Measurements from ENCODE around the gene FBXW9.
"Not testable (repeated sequence)": the region's sequence is repeated elsewhere in the genome, so short reads cannot be mapped to it uniquely, and the experiment has no call there.

The FBXW9 gene

DNA sequence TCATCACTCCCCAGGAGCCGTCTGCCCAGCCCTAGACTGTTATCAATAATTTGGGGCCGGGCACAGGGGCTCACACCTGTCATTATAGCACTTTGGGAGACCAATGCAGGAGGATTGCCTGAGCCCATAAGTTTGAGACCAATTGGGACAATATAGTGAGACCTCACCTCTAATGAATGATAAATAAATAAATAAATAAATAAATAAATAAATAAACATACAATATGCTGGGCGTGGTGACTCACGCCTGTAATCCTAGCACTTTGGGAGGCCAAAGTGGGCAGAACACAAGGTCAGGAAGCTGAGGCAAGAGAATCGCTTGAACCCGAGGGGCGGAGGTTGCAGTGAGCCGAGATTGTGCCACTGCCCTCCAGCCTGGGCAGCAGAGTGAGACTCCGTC is 16.9 kb upstream of the FBXW9 start:
- not testable (repeated sequence) for DNase-seq

DNA sequence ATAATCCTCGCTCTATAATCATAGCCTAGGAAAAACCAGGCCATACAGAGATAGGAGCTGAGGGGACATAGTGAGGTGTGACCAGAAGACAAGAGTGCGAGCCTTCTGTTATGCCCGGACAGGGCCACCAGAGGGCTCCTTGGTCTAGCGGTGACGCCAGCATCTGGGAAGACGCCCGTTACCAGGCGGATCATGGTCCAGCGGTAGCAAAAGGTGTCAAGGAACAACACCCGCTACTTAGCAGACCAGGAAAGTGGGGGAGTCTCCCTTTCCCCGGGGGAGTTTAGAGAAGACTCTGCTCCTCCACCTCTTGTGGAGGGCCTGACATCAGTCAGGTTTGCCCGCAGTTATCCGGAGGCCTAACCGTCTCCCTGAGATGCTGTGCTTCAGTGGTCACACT is 15.6 kb upstream of the FBXW9 start:
- not testable (repeated sequence) for DNase-seq

DNA sequence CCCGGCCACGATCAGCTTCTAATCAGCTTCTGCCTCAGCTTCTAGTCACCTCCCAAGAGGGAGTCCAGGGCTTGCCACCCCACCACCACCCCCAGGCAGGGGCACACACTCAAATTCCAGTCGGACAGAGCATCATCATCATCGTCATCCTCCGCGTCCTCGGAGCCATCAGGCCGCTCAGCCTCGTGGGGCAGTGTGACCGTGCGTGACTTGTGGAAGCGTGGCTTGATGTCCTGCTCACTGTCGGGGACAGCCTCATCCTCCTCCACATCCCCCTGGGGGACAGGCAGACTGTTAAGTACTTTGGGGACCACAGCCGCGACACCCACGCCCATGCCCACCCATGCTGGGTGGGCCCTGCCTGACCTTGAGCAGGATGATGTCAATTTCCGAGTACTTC is 14.8 kb upstream of the FBXW9 start:
- no peak for DNase-seq

- no peak for DNase-seq
Measured at GRCh38 chr19:12708641-12709040, 12.2 kb upstream of the FBXW9 start.

DNA sequence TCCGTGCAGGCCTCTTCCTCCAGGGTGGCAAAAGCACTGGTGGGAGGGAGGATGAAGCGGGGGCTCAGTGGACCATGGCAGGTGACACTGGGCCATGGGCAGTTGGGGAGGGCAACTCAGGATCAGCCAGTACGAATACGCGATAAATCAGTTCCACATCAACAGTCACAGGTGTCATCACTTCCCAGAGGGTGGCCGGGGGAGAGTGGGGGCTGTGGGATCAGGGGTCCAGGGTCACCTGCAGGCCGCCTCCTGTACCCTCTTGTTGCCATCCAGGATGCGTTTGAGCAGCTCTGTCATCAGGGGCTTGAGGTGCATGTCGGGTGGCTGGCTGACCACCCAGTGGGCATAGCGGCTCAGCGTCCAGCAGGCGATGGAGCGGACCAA is 9.9 kb upstream of the FBXW9 start:
- DNase-seq, result no peak

DNA sequence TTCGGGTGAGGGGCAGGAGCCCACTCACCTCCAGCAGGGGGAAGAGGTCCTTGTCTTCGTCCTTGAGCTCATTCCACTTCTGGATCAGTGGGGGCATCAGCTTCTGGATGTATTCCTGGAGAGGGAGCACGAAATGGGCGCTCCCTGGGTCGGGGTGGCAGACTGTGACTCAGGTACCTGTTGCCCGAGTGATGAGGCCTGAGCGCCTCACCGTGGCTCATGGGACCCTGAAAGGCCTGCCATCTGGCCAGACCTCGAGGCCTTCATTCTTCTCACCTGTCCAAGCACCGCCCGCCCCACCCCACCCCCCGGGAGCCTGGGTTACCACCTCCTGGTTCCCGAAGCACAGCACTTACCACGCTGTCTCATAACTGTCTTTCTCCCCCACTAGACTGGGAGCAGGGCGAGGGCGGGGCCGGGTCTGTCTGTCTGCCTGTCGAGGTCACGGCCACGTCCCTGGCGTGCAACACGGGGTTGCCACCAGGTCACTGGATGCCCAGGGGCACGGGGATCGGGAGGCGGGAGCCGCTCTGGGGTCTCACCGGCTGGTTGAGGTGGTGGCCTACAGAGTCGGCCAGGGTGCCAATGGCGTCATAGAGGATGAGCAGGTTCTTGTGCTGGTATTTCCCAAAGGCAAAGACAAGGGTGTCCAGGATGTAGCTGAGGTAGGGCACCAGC is 9.4 kb upstream of the FBXW9 start:
- DNase-seq, result no peak

DNA sequence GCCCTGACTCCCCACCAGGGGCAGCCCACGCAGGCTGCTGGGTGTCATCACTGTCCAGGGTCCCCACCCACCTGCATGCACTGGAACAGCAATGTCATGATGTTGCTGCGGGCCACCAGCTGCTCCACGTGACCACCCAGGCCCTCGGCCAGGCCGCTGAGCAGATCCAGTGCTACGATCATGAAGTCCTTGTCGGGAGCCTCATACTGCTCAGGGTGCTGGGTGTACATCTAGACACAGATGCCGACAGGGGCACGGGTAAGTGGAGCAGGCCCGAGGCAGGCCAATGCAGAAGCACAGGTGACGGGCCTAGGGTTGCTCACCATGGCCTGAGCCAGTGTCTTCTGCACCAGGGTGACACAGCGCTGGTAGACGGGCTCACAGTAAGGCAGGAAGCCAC is 8.7 kb upstream of the FBXW9 start:
- no peak for DNase-seq

- DNase-seq, result no peak
Measured at GRCh38 chr19:12703046-12703445, 6.6 kb upstream of the FBXW9 start.

- no peak for DNase-seq
Measured at GRCh38 chr19:12701596-12702282, 5.3 kb upstream of the FBXW9 start.

- no peak for DNase-seq
Measured at GRCh38 chr19:12698138-12698537, 1.7 kb upstream of the FBXW9 start.

- not testable (repeated sequence) for DNase-seq
Measured at GRCh38 chr19:12697425-12697824, 994 bp upstream of the FBXW9 start.

GRCh38 chr19:12695997-12696365 is 450 bp downstream of the FBXW9 start:
- DNase-seq, result no peak

GRCh38 chr19:12695514-12695913 is 917 bp downstream of the FBXW9 start:
- no peak for DNase-seq

GRCh38 chr19:12695096-12695495 is 1.3 kb downstream of the FBXW9 start:
- no peak for DNase-seq

DNA sequence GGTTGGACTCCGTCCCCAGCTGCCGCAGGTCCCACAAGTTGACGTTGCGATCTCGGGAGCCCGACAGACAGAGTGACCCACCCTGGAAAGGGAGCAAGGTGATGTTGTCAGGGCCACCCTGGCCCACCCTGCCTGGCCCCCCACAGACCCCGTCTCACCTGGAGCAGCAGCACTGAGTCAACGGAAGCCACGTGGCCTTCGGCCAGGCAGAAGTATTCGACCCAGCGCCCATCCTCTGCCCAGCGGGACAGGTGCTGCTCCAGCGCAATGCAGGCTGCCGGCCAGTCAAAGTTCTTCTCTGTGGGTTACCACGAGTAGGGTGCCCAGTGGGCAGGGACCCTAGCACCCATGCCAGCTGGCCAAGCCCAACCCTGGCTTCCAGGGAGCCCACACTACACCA is 1.8 kb downstream of the FBXW9 start:
- no peak for DNase-seq

DNA sequence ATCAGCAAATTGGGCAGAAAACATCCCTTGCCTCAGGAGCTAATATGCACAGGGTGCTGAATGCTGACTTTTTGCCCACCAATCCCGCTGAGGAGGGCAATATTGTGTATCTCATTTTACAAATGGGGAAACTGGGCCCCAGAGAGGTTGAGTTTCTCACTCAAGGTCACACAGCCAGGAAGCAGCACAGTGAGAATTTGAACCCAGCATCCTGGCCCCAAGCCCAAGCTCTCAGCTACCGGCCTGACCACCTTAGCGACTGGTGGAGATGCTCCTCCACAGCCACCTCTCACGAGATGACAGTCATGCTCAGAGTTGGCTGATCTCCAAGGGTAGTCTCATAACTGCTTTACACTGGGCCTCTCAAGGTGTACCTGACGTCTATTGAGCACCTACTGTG is 3.5 kb downstream of the FBXW9 start:
- DNase-seq, result no peak

GRCh38 chr19:12689581-12690216 is 6.7 kb downstream of the FBXW9 start:
- DNase-seq, result no peak

GRCh38 chr19:12689012-12689411 is 7.4 kb downstream of the FBXW9 start:
- DNase-seq, result no peak

DNA sequence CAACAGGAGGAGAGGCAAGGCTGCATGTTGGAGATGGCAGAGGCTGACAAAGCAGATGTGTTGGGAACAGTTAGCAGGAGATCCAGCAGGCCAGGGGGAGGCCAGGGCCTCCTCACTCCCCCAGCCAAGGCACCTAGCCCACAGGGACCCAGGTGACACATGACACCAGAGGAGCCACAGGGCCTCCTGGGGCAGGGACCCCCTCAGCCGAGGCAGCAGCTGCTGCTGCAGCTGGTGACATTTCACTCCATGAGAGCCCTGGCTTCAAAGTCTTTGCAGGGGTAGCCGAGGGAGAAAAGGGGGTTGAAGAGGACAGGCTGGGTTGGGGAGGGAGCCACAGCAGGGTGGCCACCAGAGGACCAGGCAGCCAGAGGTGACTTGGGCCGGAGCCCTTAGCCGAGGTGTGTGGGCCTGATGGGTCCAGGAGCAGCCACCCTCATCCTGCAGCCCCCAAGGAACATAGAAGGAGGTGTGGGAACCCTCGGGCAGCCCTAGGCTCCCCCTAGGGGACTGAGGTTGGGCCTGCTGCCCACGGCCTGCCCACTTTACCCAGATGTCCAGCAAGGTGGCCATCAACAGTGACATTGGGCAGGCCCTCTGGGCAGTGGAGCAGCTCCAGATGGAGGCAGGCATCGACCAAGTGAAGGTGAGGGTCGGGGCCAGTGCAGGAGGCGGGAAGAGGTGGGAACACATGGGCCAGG is 8.8 kb downstream of the FBXW9 start, which contains the start of gene GNG14:
Gene GNG14 (plus strand): TSS at position 503 of the 701 bp plus-strand sequence. CDS start 51 bp downstream, at position 554.
- no peak for DNase-seq

GRCh38 chr19:12685831-12686230 is 10.6 kb downstream of the FBXW9 start:
- no peak for DNase-seq

DNA sequence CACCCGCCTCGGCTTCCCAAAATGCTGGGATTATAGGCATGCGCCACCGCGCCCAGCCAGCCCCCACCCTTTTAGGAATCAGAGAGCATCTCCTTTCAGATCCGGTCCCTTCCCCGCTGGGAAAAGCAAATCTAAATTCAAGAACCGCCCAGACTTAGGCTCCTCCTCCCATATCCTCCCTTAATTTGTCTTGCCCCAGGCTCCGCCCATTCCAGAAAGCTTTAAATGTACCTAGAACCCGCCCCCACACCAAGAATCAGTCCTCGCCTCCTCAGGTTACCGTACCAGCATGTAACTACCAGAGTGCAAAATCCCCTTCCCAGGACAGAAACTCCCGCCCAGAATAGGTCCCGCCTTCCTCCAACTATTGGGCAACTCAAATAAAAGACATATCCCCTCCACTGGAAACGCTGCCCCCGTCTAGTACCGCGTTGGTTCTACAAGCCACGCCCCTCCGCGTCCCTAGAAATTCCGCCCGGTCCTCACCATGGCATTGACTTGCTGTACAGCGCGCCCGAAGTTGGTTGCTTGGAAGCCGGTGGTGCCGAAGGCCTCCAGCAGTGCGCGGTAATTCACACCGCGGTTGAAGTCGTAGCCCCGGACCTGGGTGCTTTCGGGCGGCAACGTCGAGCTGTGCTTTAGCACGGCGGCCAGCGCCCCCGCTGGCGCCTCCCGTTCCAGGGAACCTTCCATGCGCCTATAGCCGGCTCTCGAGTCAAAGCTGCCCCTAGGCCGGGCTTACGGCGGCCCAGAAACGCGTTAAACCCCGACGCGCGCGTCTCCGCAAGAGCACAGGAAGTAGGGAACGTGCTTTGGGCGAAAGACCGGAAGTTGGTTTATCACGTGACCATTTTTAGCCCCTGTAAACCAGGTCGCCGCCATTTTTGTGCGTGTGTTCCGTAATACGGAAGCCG is 15.1 kb downstream of the FBXW9 start, which contains the start of gene DHPS:
Gene DHPS (minus strand): TSS at position 807 of the 914 bp plus-strand sequence. CDS start 114 bp downstream, at position 693.
- DNase-seq, result peak; percentile 81

- DNase-seq, result no peak
Measured at GRCh38 chr19:12680034-12680433, 16.4 kb downstream of the FBXW9 start.

Data from stimulated activated CD4-positive, alpha-beta T cell treated with anti-CD3 and anti-CD28 coated beads, Interleukin-12 subunit alpha, Interleukin-12 subunit beta, amount 100 ng/mL, for 4 hours (primary cell).